ENCODE results near the gene TLL2. TPM values are rescaled to one million over a fixed set of nuclear protein-coding genes. Genes with fewer than 3 reads are reported as not detected.

Gene TLL2
- total RNA-seq, 1 experiment from 2014 or later = 9.1 TPM

DNA sequence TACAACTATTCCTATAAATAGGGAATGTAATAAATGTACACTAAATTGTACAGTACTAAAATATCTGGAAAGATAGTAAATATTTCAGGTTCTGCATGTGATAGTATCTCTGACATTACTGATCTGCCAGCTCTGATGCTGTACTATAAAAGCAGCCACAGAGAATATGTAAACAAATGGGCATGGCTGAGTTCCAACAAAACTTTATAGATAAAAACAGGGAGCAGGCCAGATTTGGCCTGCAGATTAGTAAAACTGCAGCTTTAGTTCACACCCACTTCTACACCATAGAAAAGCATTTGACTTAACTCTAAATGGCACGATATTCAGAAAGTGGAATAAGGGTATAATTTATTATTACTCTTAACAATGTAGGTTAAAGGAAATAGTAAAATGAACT, 18.8 kb upstream of the TLL2 start:
- peaks cover 17% of the 10 kb centered on the region for H3K36me3 Mint-ChIP-seq
- DNase-seq (ENCODE audit: low spot score) (no peak), ATAC-seq (no peak)
- no peaks in the 10 kb centered on the region for H3K9me3 Mint-ChIP-seq
- ChIA-PET POLR2A (no interaction called here), CTCF (interaction anchor here (1.4 kb wide), 1 partner anchor 19 kb away, joined by 4 read pairs; the partner anchor contains the start of gene TLL2)
- no peak overlapping the region for H3K27ac Mint-ChIP-seq
- H3K27me3 Mint-ChIP-seq (ENCODE audit: low read depth) = no peaks in the 10 kb centered on the region
- TF ChIP-seq, protein P1, sequence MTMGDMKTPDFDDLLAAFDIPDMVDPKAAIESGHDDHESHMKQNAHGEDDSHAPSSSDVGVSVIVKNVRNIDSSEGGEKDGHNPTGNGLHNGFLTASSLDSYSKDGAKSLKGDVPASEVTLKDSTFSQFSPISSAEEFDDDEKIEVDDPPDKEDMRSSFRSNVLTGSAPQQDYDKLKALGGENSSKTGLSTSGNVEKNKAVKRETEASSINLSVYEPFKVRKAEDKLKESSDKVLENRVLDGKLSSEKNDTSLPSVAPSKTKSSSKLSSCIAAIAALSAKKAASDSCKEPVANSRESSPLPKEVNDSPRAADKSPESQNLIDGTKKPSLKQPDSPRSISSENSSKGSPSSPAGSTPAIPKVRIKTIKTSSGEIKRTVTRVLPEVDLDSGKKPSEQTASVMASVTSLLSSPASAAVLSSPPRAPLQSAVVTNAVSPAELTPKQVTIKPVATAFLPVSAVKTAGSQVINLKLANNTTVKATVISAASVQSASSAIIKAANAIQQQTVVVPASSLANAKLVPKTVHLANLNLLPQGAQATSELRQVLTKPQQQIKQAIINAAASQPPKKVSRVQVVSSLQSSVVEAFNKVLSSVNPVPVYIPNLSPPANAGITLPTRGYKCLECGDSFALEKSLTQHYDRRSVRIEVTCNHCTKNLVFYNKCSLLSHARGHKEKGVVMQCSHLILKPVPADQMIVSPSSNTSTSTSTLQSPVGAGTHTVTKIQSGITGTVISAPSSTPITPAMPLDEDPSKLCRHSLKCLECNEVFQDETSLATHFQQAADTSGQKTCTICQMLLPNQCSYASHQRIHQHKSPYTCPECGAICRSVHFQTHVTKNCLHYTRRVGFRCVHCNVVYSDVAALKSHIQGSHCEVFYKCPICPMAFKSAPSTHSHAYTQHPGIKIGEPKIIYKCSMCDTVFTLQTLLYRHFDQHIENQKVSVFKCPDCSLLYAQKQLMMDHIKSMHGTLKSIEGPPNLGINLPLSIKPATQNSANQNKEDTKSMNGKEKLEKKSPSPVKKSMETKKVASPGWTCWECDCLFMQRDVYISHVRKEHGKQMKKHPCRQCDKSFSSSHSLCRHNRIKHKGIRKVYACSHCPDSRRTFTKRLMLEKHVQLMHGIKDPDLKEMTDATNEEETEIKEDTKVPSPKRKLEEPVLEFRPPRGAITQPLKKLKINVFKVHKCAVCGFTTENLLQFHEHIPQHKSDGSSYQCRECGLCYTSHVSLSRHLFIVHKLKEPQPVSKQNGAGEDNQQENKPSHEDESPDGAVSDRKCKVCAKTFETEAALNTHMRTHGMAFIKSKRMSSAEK (CRISPR knock-in tag; IDR thresholded peaks at IDR 0.05; ENCODE audit: borderline replicate concordance) = no peak
- TF ChIP-seq, protein P2, sequence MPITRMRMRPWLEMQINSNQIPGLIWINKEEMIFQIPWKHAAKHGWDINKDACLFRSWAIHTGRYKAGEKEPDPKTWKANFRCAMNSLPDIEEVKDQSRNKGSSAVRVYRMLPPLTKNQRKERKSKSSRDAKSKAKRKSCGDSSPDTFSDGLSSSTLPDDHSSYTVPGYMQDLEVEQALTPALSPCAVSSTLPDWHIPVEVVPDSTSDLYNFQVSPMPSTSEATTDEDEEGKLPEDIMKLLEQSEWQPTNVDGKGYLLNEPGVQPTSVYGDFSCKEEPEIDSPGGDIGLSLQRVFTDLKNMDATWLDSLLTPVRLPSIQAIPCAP (CRISPR knock-in tag; IDR thresholded peaks at IDR 0.05) = no peak
- TF ChIP-seq, protein P3, sequence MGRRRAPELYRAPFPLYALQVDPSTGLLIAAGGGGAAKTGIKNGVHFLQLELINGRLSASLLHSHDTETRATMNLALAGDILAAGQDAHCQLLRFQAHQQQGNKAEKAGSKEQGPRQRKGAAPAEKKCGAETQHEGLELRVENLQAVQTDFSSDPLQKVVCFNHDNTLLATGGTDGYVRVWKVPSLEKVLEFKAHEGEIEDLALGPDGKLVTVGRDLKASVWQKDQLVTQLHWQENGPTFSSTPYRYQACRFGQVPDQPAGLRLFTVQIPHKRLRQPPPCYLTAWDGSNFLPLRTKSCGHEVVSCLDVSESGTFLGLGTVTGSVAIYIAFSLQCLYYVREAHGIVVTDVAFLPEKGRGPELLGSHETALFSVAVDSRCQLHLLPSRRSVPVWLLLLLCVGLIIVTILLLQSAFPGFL (CRISPR knock-in tag; IDR thresholded peaks at IDR 0.05; ENCODE audit: borderline replicate concordance) = no peak
- TF ChIP-seq, protein P4, sequence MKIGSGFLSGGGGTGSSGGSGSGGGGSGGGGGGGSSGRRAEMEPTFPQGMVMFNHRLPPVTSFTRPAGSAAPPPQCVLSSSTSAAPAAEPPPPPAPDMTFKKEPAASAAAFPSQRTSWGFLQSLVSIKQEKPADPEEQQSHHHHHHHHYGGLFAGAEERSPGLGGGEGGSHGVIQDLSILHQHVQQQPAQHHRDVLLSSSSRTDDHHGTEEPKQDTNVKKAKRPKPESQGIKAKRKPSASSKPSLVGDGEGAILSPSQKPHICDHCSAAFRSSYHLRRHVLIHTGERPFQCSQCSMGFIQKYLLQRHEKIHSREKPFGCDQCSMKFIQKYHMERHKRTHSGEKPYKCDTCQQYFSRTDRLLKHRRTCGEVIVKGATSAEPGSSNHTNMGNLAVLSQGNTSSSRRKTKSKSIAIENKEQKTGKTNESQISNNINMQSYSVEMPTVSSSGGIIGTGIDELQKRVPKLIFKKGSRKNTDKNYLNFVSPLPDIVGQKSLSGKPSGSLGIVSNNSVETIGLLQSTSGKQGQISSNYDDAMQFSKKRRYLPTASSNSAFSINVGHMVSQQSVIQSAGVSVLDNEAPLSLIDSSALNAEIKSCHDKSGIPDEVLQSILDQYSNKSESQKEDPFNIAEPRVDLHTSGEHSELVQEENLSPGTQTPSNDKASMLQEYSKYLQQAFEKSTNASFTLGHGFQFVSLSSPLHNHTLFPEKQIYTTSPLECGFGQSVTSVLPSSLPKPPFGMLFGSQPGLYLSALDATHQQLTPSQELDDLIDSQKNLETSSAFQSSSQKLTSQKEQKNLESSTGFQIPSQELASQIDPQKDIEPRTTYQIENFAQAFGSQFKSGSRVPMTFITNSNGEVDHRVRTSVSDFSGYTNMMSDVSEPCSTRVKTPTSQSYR (CRISPR knock-in tag; IDR thresholded peaks at IDR 0.05) = no peak
- TF ChIP-seq NFE2L1 (CRISPR knock-in tag; IDR thresholded peaks at IDR 0.05) = no peak
- no peak for TF ChIP-seq CREB1 (CRISPR knock-in tag; IDR thresholded peaks at IDR 0.05)
- no peak for TF ChIP-seq ZNF232 (CRISPR knock-in tag; IDR thresholded peaks at IDR 0.05)
- TF ChIP-seq RELA (CRISPR knock-in tag; IDR thresholded peaks at IDR 0.05; ENCODE audit: borderline replicate concordance) = no peak
- TF ChIP-seq GTF2I (CRISPR knock-in tag; conservative IDR thresholded peaks at IDR 0.05) = no peak
- no peak for TF ChIP-seq ZNF423 (CRISPR knock-in tag; IDR thresholded peaks at IDR 0.05)
- no peak overlapping the region for H3K4me3 Mint-ChIP-seq
- H3K4me1 Mint-ChIP-seq = peaks cover 5% of the 10 kb centered on the region; the same call in 1 of the 2 replicates

DNA sequence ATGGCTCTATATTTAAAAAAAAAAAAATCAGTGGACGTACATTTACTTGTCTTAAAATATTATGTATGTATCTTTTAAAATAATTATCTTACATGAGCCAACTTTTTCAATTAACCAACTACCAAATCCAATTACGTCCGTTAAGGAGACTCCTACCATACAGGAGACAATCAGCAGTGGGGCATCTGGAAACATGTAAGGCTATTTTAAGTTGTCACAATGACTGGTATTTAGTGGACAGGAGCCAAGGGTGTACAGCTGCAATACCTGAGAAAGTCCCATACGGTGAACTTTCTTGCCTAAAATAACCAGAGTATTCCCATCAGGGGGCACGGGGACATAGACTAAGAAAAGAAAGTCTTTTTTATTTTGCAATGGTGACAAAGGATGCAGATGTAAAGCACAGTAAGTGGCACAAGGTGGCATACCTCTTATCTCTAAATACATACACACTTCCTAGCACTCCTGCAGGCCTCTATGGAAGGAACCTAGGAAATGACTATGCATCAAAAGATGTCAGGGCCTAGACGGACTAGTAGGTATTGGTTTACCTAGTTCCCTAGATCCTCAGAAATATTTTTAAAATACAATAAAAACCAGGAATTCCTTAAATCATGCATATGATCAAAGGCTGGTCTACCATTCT, 16.0 kb upstream of the TLL2 start:
- Mint-ChIP-seq H3K27me3 (ENCODE audit: low read depth) (no peaks in the 10 kb centered on the region), H3K36me3 (peaks cover 30% of the 10 kb centered on the region), H3K27ac (no peak overlapping the region), H3K4me1 (peaks cover 5% of the 10 kb centered on the region; the same call in 1 of the 2 replicates), H3K4me3 (no peak overlapping the region), H3K9me3 (no peaks in the 10 kb centered on the region)
- ChIA-PET POLR2A (no interaction called here), CTCF (no interaction called here)
- ATAC-seq = no peak
- no peak for DNase-seq (ENCODE audit: low spot score)
- TF ChIP-seq ETV6 (CRISPR knock-in tag; IDR thresholded peaks at IDR 0.05) = no peak
- TF ChIP-seq ZNF138 (CRISPR knock-in tag; conservative IDR thresholded peaks at IDR 0.05) = no peak
- TF ChIP-seq, protein P5, sequence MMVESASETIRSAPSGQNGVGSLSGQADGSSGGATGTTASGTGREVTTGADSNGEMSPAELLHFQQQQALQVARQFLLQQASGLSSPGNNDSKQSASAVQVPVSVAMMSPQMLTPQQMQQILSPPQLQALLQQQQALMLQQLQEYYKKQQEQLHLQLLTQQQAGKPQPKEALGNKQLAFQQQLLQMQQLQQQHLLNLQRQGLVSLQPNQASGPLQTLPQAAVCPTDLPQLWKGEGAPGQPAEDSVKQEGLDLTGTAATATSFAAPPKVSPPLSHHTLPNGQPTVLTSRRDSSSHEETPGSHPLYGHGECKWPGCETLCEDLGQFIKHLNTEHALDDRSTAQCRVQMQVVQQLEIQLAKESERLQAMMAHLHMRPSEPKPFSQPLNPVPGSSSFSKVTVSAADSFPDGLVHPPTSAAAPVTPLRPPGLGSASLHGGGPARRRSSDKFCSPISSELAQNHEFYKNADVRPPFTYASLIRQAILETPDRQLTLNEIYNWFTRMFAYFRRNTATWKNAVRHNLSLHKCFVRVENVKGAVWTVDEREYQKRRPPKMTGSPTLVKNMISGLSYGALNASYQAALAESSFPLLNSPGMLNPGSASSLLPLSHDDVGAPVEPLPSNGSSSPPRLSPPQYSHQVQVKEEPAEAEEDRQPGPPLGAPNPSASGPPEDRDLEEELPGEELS (CRISPR knock-in tag; IDR thresholded peaks at IDR 0.05) = no peak

All from WTC11 (cell line).